ENCODE measurements around the gene CYP19A1.

The CYP19A1 gene

GRCh38 chr15:51331141-51331540, 7.3 kb downstream of the CYP19A1 start:
- H3K36me3 ChIP-seq (ENCODE audit: control insufficient read depth in 2 of 2, insufficient read depth in 1 of 2, low read length in 2 of 2) = no peaks in the 10 kb centered on the region
- TF ChIP-seq RBAK (tag by site-specific recombination; IDR thresholded peaks at IDR 0.05) = no peak
- TF ChIP-seq, protein P1, sequence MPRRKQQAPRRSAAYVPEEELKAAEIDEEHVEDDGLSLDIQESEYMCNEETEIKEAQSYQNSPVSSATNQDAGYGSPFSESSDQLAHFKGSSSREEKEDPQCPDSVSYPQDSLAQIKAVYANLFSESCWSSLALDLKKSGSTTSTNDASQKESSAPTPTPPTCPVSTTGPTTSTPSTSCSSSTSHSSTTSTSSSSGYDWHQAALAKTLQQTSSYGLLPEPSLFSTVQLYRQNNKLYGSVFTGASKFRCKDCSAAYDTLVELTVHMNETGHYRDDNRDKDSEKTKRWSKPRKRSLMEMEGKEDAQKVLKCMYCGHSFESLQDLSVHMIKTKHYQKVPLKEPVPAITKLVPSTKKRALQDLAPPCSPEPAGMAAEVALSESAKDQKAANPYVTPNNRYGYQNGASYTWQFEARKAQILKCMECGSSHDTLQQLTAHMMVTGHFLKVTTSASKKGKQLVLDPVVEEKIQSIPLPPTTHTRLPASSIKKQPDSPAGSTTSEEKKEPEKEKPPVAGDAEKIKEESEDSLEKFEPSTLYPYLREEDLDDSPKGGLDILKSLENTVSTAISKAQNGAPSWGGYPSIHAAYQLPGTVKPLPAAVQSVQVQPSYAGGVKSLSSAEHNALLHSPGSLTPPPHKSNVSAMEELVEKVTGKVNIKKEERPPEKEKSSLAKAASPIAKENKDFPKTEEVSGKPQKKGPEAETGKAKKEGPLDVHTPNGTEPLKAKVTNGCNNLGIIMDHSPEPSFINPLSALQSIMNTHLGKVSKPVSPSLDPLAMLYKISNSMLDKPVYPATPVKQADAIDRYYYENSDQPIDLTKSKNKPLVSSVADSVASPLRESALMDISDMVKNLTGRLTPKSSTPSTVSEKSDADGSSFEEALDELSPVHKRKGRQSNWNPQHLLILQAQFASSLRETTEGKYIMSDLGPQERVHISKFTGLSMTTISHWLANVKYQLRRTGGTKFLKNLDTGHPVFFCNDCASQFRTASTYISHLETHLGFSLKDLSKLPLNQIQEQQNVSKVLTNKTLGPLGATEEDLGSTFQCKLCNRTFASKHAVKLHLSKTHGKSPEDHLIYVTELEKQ (tag by site-specific recombination; IDR thresholded peaks at IDR 0.05; ENCODE audit: borderline replicate concordance) = no peak
- TF ChIP-seq ZNF623 (tag by site-specific recombination; IDR thresholded peaks at IDR 0.05) = no peak
- TF ChIP-seq, protein P2, sequence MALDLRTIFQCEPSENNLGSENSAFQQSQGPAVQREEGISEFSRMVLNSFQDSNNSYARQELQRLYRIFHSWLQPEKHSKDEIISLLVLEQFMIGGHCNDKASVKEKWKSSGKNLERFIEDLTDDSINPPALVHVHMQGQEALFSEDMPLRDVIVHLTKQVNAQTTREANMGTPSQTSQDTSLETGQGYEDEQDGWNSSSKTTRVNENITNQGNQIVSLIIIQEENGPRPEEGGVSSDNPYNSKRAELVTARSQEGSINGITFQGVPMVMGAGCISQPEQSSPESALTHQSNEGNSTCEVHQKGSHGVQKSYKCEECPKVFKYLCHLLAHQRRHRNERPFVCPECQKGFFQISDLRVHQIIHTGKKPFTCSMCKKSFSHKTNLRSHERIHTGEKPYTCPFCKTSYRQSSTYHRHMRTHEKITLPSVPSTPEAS (tag by site-specific recombination; IDR thresholded peaks at IDR 0.05) = no peak
- TF ChIP-seq ZNF843 (tag by site-specific recombination; IDR thresholded peaks at IDR 0.05) = no peak
- TF ChIP-seq ZNF473 (tag by site-specific recombination; IDR thresholded peaks at IDR 0.05) = no peak
- no peak for TF ChIP-seq OVOL3 (tag by site-specific recombination; IDR thresholded peaks at IDR 0.05)
- TF ChIP-seq ZNF223 (tag by site-specific recombination; IDR thresholded peaks at IDR 0.05) = no peak
- TF ChIP-seq YY1 (tag by site-specific recombination; IDR thresholded peaks at IDR 0.05) = no peak
- TF ChIP-seq ZFP69B (tag by site-specific recombination; IDR thresholded peaks at IDR 0.05) = no peak
- TF ChIP-seq ZNF747 (tag by site-specific recombination; IDR thresholded peaks at IDR 0.05) = no peak
- no peak for TF ChIP-seq ZNF510 (tag by site-specific recombination; IDR thresholded peaks at IDR 0.05; ENCODE audit: insufficient replicate concordance)
- no peak for TF ChIP-seq FEZF1 (tag by site-specific recombination; IDR thresholded peaks at IDR 0.05)
- no peak for TF ChIP-seq ZNF530 (tag by site-specific recombination; IDR thresholded peaks at IDR 0.05; ENCODE audit: low read depth)
- no peak for TF ChIP-seq MYNN (tag by site-specific recombination; IDR thresholded peaks at IDR 0.05; ENCODE audit: borderline replicate concordance)
- TF ChIP-seq ZNF350 (tag by site-specific recombination; IDR thresholded peaks at IDR 0.05) = no peak
- TF ChIP-seq, protein P3, sequence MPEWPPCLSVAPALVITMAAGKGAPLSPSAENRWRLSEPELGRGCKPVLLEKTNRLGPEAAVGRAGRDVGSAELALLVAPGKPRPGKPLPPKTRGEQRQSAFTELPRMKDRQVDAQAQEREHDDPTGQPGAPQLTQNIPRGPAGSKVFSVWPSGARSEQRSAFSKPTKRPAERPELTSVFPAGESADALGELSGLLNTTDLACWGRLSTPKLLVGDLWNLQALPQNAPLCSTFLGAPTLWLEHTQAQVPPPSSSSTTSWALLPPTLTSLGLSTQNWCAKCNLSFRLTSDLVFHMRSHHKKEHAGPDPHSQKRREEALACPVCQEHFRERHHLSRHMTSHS (tag by site-specific recombination; IDR thresholded peaks at IDR 0.05) = no peak
- ChIA-PET CTCF (no interaction called here), POLR2A (no interaction called here)
- no peak overlapping the region for H3K4me3 ChIP-seq (ENCODE audit: low read depth, low read length)
- no peaks in the 10 kb centered on the region for H3K9me3 ChIP-seq (ENCODE audit: control insufficient read depth, insufficient read depth, low read depth, low read length)
- H3K27ac ChIP-seq (ENCODE audit: extremely low read depth, low read depth, low read length) = no peak overlapping the region
- H3K4me1 ChIP-seq (ENCODE audit: control insufficient read depth, insufficient read depth, low read length) = no peaks in the 10 kb centered on the region

- Histone ChIP-seq H3K36me3 (ENCODE audit: control insufficient read depth in 2 of 2, insufficient read depth in 1 of 2, low read length in 2 of 2) (no peaks in the 10 kb centered on the region), H3K27ac (ENCODE audit: extremely low read depth, low read depth, low read length) (no peak overlapping the region), H3K4me3 (ENCODE audit: low read depth, low read length) (no peak overlapping the region), H3K9me3 (ENCODE audit: control insufficient read depth, insufficient read depth, low read depth, low read length) (no peaks in the 10 kb centered on the region), H3K4me1 (ENCODE audit: control insufficient read depth, insufficient read depth, low read length) (no peaks in the 10 kb centered on the region)
- TF ChIP-seq ZNF274 (IDR thresholded peaks at IDR 0.05; ENCODE audit: low read length) (no peak), ZNF274 (tag by site-specific recombination; IDR thresholded peaks at IDR 0.05; ENCODE audit: borderline replicate concordance) (no peak), ZNF48 (tag by site-specific recombination; IDR thresholded peaks at IDR 0.05) (no peak), PRDM10 (tag by site-specific recombination; IDR thresholded peaks at IDR 0.05) (no peak), ZNF692 (tag by site-specific recombination; IDR thresholded peaks at IDR 0.05) (no peak)
- ChIA-PET CTCF (no interaction called here), POLR2A (no interaction called here)
Observed at GRCh38 chr15:51328926-51329325, 9.5 kb downstream of the CYP19A1 start.
